ENCODE data around the gene ANKS1A. TPM values are rescaled to one million over a fixed set of nuclear protein-coding genes. Genes with fewer than 3 reads are reported as not detected.

Gene ANKS1A
- total RNA-seq, 1 experiment from 2014 or later = 35.0 TPM

DNA sequence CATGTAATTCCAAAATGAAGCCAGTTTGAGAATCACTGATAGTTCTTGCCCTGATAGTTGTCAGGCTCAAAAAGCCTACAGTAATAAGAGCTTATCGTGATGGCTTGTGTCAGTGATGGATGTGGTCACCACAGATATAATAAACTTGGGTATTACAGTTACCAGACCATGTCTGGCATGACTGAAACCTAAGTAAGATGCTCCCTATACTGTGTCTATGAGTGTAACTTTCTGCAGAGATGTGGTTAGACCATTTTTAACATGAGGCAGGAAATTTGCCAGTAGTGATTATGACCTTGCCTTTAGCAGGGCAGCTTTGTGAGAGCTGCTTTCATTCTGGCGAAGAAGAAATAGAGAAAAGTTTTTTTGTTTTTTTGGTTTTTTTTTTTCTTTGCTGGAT, 90.2 kb downstream of the ANKS1A start (continued):
- TF ChIP-seq, protein P1, sequence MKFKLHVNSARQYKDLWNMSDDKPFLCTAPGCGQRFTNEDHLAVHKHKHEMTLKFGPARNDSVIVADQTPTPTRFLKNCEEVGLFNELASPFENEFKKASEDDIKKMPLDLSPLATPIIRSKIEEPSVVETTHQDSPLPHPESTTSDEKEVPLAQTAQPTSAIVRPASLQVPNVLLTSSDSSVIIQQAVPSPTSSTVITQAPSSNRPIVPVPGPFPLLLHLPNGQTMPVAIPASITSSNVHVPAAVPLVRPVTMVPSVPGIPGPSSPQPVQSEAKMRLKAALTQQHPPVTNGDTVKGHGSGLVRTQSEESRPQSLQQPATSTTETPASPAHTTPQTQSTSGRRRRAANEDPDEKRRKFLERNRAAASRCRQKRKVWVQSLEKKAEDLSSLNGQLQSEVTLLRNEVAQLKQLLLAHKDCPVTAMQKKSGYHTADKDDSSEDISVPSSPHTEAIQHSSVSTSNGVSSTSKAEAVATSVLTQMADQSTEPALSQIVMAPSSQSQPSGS (CRISPR knock-in tag; IDR thresholded peaks at IDR 0.05; ENCODE audit: borderline replicate concordance, low read depth) = no peak
- TF ChIP-seq NFATC4 (CRISPR knock-in tag; IDR thresholded peaks at IDR 0.05) = no peak

DNA sequence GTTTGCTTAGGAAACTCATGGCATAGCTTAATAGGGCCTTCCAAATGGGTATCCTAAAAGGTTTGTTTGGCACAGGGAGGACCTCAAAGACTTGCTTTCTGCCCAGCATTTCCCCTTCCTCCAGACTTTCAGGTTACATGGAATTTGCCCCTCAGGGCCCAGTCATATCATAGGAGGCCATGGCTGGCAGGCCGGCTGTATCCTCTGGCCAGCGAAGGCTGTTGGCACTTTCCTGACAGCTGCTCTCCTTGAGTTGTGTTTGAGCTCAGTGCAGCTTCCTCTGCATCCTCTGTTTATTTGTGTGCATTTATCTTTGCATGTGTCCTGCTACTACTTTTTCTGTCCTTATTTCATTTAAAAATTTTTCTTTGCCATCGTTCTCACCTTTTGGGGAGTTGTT, 90.9 kb downstream of the ANKS1A start:
- DNase-seq (ENCODE audit: low spot score) (no peak), ATAC-seq (no peak)
- ChIA-PET POLR2A (interaction anchor here (2.0 kb wide), 1 partner anchor 92 kb away, joined by 4 read pairs; the partner anchor contains the start of gene TAF11), CTCF (interaction anchor here (1.2 to 1.9 kb wide), 2 partner anchors 70 to 160 kb away, joined by 3 to 7 read pairs; no protein-coding TSS in a partner anchor)
- Mint-ChIP-seq H3K27ac (no peak overlapping the region), H3K4me1 (peaks cover 3% of the 10 kb centered on the region; the same call in 1 of the 2 replicates), H3K4me3 (no peak overlapping the region), H3K36me3 (peaks cover 32% of the 10 kb centered on the region), H3K9me3 (no peaks in the 10 kb centered on the region), H3K27me3 (ENCODE audit: low read depth) (no peaks in the 10 kb centered on the region)
- no peak for TF ChIP-seq TEAD1 (CRISPR knock-in tag; IDR thresholded peaks at IDR 0.05)

DNA sequence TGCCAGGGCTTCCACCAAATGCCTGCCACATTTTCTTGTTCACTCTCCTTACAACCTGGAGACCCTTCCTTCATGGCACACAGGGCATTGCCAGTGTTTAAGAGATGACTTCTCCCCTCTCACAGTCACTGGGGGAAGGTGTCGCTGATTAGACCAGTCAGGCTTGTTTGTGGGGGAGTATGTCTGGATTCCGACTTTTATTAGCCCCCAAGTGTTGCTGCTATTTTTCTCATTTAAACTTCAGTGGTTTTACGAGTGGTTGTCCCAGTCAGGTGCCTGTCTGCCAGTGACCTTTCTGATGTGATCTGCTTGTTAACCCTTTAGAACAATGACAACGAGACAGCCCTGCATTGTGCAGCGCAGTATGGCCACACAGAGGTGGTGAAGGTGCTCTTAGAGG, 92.3 kb downstream of the ANKS1A start:
- Mint-ChIP-seq H3K9me3 (no peaks in the 10 kb centered on the region), H3K4me1 (no peaks in the 10 kb centered on the region), H3K36me3 (peaks cover 36% of the 10 kb centered on the region), H3K27me3 (ENCODE audit: low read depth) (no peaks in the 10 kb centered on the region), H3K27ac (no peak overlapping the region; the same call in 1 of the 2 replicates), H3K4me3 (no peak overlapping the region)
- CTCF ChIA-PET = no interaction called here
- ATAC-seq (no peak), DNase-seq (ENCODE audit: low spot score) (no peak)
- TF ChIP-seq, protein P2, sequence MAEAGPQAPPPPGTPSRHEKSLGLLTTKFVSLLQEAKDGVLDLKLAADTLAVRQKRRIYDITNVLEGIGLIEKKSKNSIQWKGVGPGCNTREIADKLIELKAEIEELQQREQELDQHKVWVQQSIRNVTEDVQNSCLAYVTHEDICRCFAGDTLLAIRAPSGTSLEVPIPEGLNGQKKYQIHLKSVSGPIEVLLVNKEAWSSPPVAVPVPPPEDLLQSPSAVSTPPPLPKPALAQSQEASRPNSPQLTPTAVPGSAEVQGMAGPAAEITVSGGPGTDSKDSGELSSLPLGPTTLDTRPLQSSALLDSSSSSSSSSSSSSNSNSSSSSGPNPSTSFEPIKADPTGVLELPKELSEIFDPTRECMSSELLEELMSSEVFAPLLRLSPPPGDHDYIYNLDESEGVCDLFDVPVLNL (CRISPR knock-in tag; IDR thresholded peaks at IDR 0.05; ENCODE audit: borderline replicate concordance, low read depth) = no peak
- TF ChIP-seq, protein P3, sequence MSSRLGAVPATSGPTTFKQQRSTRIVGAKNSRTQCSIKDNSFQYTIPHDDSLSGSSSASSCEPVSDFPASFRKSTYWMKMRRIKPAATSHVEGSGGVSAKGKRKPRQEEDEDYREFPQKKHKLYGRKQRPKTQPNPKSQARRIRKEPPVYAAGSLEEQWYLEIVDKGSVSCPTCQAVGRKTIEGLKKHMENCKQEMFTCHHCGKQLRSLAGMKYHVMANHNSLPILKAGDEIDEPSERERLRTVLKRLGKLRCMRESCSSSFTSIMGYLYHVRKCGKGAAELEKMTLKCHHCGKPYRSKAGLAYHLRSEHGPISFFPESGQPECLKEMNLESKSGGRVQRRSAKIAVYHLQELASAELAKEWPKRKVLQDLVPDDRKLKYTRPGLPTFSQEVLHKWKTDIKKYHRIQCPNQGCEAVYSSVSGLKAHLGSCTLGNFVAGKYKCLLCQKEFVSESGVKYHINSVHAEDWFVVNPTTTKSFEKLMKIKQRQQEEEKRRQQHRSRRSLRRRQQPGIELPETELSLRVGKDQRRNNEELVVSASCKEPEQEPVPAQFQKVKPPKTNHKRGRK (CRISPR knock-in tag; IDR thresholded peaks at IDR 0.05; ENCODE audit: borderline replicate concordance) = no peak
- TF ChIP-seq, protein P4, sequence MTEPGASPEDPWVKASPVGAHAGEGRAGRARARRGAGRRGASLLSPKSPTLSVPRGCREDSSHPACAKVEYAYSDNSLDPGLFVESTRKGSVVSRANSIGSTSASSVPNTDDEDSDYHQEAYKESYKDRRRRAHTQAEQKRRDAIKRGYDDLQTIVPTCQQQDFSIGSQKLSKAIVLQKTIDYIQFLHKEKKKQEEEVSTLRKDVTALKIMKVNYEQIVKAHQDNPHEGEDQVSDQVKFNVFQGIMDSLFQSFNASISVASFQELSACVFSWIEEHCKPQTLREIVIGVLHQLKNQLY (CRISPR knock-in tag; IDR thresholded peaks at IDR 0.05) = no peak
- no peak for TF ChIP-seq GABPB1 (CRISPR knock-in tag; IDR thresholded peaks at IDR 0.05)
- no peak for TF ChIP-seq SMAD3 (CRISPR knock-in tag; IDR thresholded peaks at IDR 0.05; ENCODE audit: borderline replicate concordance)
- no peak for TF ChIP-seq SP1 (CRISPR knock-in tag; conservative IDR thresholded peaks at IDR 0.05)
- TF ChIP-seq, protein P5, sequence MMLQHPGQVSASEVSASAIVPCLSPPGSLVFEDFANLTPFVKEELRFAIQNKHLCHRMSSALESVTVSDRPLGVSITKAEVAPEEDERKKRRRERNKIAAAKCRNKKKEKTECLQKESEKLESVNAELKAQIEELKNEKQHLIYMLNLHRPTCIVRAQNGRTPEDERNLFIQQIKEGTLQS (CRISPR knock-in tag; conservative IDR thresholded peaks at IDR 0.05) = no peak
- TF ChIP-seq GTF2I (CRISPR knock-in tag; conservative IDR thresholded peaks at IDR 0.05) = no peak
- TF ChIP-seq CBFB (CRISPR knock-in tag; IDR thresholded peaks at IDR 0.05; ENCODE audit: low read depth) = no peak
- no peak for TF ChIP-seq ETV6 (CRISPR knock-in tag; IDR thresholded peaks at IDR 0.05)
- no peak for TF ChIP-seq ZNF263 (CRISPR knock-in tag; IDR thresholded peaks at IDR 0.05; ENCODE audit: low read depth)
- TF ChIP-seq OVOL2 (CRISPR knock-in tag; IDR thresholded peaks at IDR 0.05; ENCODE audit: borderline replicate concordance) = no peak
- no peak for TF ChIP-seq IRF2 (CRISPR knock-in tag; IDR thresholded peaks at IDR 0.05; ENCODE audit: borderline replicate concordance, low read depth)
- TF ChIP-seq, protein P6, sequence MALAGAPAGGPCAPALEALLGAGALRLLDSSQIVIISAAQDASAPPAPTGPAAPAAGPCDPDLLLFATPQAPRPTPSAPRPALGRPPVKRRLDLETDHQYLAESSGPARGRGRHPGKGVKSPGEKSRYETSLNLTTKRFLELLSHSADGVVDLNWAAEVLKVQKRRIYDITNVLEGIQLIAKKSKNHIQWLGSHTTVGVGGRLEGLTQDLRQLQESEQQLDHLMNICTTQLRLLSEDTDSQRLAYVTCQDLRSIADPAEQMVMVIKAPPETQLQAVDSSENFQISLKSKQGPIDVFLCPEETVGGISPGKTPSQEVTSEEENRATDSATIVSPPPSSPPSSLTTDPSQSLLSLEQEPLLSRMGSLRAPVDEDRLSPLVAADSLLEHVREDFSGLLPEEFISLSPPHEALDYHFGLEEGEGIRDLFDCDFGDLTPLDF (CRISPR knock-in tag; IDR thresholded peaks at IDR 0.05) = no peak
- TF ChIP-seq, protein P7, sequence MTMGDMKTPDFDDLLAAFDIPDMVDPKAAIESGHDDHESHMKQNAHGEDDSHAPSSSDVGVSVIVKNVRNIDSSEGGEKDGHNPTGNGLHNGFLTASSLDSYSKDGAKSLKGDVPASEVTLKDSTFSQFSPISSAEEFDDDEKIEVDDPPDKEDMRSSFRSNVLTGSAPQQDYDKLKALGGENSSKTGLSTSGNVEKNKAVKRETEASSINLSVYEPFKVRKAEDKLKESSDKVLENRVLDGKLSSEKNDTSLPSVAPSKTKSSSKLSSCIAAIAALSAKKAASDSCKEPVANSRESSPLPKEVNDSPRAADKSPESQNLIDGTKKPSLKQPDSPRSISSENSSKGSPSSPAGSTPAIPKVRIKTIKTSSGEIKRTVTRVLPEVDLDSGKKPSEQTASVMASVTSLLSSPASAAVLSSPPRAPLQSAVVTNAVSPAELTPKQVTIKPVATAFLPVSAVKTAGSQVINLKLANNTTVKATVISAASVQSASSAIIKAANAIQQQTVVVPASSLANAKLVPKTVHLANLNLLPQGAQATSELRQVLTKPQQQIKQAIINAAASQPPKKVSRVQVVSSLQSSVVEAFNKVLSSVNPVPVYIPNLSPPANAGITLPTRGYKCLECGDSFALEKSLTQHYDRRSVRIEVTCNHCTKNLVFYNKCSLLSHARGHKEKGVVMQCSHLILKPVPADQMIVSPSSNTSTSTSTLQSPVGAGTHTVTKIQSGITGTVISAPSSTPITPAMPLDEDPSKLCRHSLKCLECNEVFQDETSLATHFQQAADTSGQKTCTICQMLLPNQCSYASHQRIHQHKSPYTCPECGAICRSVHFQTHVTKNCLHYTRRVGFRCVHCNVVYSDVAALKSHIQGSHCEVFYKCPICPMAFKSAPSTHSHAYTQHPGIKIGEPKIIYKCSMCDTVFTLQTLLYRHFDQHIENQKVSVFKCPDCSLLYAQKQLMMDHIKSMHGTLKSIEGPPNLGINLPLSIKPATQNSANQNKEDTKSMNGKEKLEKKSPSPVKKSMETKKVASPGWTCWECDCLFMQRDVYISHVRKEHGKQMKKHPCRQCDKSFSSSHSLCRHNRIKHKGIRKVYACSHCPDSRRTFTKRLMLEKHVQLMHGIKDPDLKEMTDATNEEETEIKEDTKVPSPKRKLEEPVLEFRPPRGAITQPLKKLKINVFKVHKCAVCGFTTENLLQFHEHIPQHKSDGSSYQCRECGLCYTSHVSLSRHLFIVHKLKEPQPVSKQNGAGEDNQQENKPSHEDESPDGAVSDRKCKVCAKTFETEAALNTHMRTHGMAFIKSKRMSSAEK (CRISPR knock-in tag; IDR thresholded peaks at IDR 0.05; ENCODE audit: borderline replicate concordance) = no peak
- TF ChIP-seq KAT7 (CRISPR knock-in tag; IDR thresholded peaks at IDR 0.05; ENCODE audit: borderline replicate concordance) = no peak
- TF ChIP-seq RELA (CRISPR knock-in tag; IDR thresholded peaks at IDR 0.05; ENCODE audit: borderline replicate concordance) = no peak
- no peak for TF ChIP-seq ZNF121 (CRISPR knock-in tag; IDR thresholded peaks at IDR 0.05)
- no peak for TF ChIP-seq ZNF423 (CRISPR knock-in tag; IDR thresholded peaks at IDR 0.05)
- POLR2A ChIA-PET = no interaction called here

All from WTC11 (cell line).